Gastroesophageal sphincter (tissue), 2 donors: Measurements from ENCODE around the gene COTL1.

Experiments used
- EP300 ChIP-seq: sonication (generic); formaldehyde crosslinking; IDR thresholded peaks from one replicate; pipeline ENCODE4 v1.6.1; 2017; ENCODE audit warnings: antibody characterized with exemption, mild to moderate bottlenecking
- POLR2AphosphoS5 ChIP-seq: sonication (generic); formaldehyde crosslinking; IDR thresholded peaks from one replicate; pipeline ENCODE4 v1.6.1; 2017; ENCODE audit warnings: antibody characterized with exemption

- TF ChIP-seq POLR2AphosphoS5: peak; percentile 90
- TF ChIP-seq EP300: no peak
These were observed 25.3 kb upstream of the COTL1 start for GRCh38 chr16:84643180-84643583.
